ENCODE results near the gene CEP83. TPM values are rescaled to one million over a fixed set of nuclear protein-coding genes. Genes with fewer than 3 reads are reported as not detected.

Gene CEP83
- total and polyA plus RNA-seq, 9 of the 15 experiments (the other 6 are each of a cell fraction or from before 2014, with no cell fraction given) = 5.3 to 40.5 (median 31.3) TPM

GRCh38 chr12:94416613-94417012, 43.1 kb downstream of the CEP83 start:
- H2AFZ ChIP-seq (ENCODE audit: low read depth, low read length) = no peak overlapping the region
- no peak overlapping the region for H3K4me3 ChIP-seq
- peaks cover 3% of the 10 kb centered on the region; the same call in 1 of the 2 replicates for H3K9me3 ChIP-seq (replicated peaks; ENCODE audit: control insufficient read depth, insufficient read depth, low read depth, low read length)
- no peaks in the 10 kb centered on the region for H3K4me1 ChIP-seq (replicated peaks in 1 of 2; ENCODE audit: control insufficient read depth in 2 of 2, insufficient read depth in 2 of 2, low read length in 2 of 2)
- peaks cover 11% of the 10 kb centered on the region; the same call in 2 of the 3 replicates for H3K79me2 ChIP-seq (ENCODE audit: control insufficient read depth, insufficient read depth, low read length)
- TF ChIP-seq KDM4B (IDR thresholded peaks at IDR 0.05; ENCODE audit: borderline replicate concordance in 2 of 2, low read depth in 1 of 2) (no peak), NFXL1 (CRISPR knock-in tag; IDR thresholded peaks at IDR 0.05) (no peak), HES1 (IDR thresholded peaks at IDR 0.05; ENCODE audit: low read depth) (no peak), HDAC1 (IDR thresholded peaks at IDR 0.05) (no peak), ZZZ3 (IDR thresholded peaks at IDR 0.05) (no peak), CBFB (CRISPR knock-in tag; IDR thresholded peaks at IDR 0.05) (no peak), CAMTA2 (CRISPR knock-in tag; conservative IDR thresholded peaks at IDR 0.05) (no peak), SP1 (CRISPR knock-in tag; IDR thresholded peaks at IDR 0.05) (no peak), SRSF1 (IDR thresholded peaks at IDR 0.05; ENCODE audit: low read depth, low read length) (no peak)
- no TSS peak for BruUV-seq (replicated peaks)
- no peaks in the 10 kb centered on the region for H3K36me3 ChIP-seq (ENCODE audit: control insufficient read depth, insufficient read depth, low read length)
- no peak overlapping the region for H3K27ac ChIP-seq (ENCODE audit: extremely low read depth, low read depth, low read length)
- no peaks in the 10 kb centered on the region for H3K27me3 ChIP-seq (ENCODE audit: control insufficient read depth in 2 of 2, insufficient read depth in 2 of 2, low read length in 2 of 2)
- 78% methylated on average over 2 of the region's 2 CpGs for WGBS (ENCODE audit: insufficient coverage, low coverage, missing lambda C conversion rate)
- no peak for DNase-seq (ENCODE audit: extremely low read depth in 1 of 4, low spot score in 3 of 4)
- H3K9ac ChIP-seq (ENCODE audit: insufficient read depth in 1 of 2, low read depth in 2 of 2, low read length in 2 of 2) = no peak overlapping the region
- CTCF ChIA-PET (ENCODE audit: low intra/inter-chr PET ratio) = no interaction called here
- no peaks in the 10 kb centered on the region for H4K20me1 ChIP-seq (replicated peaks; ENCODE audit: control insufficient read depth, insufficient read depth, low read length)
- FAIRE-seq = no peak
- H3K4me2 ChIP-seq (ENCODE audit: insufficient read depth, low read length) = no peak overlapping the region
- peak; percentile 55 for ATAC-seq
- H3K9me1 ChIP-seq (ENCODE audit: control insufficient read depth, insufficient read depth, low read length) = no peaks in the 10 kb centered on the region
- intact Hi-C loops (cut with micrococcal nuclease) = no loop called here
- in situ Hi-C loops (cut with MboI) = no loop called here
- POLR2A ChIA-PET = no interaction called here

Data from K562 (cell line).